GM18508 (cell line): ENCODE results near the gene OPALIN.

Experiments used
- ATAC-seq: cut with Tn5 transposase; IDR thresholded peaks from one replicate; pipeline ENCODE4 v1.9.1; 2021; ENCODE audit warnings: moderate number of reproducible peaks; ENCODE audit not compliant: insufficient read depth, unreplicated experiment

The OPALIN gene

DNA sequence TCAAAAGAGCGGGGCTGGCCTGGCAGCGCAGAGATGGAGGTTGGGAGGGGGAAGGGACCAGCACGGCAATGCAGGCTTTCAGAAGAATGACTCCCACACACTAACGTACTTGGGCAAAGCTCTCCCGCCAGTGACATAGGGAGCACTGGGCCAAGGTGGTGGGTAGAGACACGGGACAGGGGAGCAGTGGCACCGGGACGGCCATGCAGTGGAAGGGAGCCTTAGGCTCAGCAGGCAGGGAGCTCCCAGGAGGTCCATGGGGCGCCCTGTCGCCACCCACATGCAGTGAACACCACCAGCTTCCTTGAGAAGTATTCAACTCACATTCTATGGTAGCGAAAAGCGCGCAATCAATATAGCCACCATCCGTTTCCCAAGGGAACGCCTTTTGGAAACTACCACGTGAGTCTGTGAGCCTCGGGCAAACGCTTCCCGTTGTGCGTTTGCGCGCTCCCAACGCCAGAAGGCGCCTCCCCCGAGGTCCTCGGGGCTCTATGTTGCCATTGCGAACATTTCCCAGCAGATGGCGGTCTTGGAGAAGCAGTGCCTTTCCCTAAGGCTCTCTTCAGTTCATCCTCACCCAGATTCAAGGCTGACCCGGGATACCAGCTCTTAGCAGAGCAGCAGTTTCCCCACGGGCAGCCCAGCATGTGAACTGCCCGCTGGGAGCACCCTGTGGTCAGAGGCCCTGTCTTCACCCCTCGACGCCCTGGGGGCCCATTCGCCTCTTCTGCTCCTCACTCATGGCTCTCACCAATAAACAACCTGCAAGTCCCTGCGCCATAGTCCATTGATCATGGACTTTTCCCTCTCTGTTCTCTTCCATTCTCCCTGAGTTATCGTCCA lies 16.4 kb upstream of the OPALIN start:
- ATAC-seq, result no peak

DNA sequence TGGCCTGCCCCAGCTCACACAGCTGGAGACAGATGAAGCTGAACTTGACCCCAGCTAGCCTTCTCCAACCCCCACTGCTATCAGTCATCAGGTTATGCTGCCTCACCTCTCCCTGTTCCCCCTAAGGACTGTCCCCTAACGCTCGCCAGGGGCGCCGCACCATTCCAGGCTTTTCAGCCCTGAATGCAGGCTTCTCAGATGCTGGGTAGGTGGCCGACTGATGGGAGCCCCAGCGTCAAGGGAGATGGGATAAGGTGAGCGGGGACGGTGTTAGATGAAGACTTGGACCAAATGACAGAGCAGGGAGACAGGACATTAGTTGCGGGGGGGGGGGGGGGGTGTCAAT lies 15.8 kb upstream of the OPALIN start:
- no peak for ATAC-seq

DNA sequence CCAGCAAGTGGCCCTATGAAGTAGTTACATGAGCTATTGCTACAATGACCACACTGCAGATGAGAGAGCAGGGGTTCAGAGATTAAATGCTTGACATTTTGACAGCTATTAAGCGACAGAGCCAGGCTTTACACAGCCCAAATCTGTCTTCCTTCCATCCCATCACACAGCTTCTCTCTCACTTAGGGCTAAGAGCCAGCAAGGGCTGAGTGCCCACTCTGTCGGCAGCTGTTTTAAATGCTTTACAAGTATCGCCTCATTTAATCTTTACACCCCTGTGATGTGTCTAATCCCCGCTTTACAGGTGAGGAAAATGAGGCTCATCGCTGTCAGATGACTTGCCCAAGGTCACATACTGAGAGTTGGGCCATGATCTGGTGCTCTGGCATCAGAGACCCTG lies 15.2 kb upstream of the OPALIN start:
- no peak for ATAC-seq

GRCh38 chr10:96371356-96371755 lies 12.6 kb upstream of the OPALIN start:
- no peak for ATAC-seq

DNA sequence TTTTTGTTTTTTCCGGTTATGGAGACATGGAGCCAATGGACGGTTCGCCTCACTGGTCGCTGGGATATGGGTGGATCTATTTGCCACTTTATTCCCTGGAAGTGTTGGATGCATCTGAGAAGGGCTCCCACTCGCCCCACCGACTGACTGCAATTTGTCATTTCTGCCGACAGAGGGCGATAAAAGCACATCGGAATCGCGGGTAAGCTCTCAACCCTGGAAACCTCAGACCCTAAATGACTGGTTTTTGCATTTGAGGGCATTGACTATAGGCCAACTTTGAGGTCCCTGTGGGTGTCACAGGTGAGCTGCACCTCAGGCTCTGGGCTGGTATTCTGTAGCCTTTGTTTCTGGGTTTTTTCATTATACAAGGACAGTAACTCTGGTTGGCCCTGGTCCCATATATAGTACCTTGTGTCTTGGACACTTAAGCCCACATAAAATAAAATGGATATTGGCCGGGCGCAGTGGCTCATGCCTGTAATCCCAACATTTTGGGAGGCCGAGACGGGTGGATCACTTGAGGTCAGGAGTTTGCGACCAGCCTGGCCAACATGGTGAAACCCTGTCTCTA lies 11.9 kb upstream of the OPALIN start:
- no peak for ATAC-seq

GRCh38 chr10:96369890-96370583 lies 11.2 kb upstream of the OPALIN start:
- ATAC-seq, result no peak

DNA sequence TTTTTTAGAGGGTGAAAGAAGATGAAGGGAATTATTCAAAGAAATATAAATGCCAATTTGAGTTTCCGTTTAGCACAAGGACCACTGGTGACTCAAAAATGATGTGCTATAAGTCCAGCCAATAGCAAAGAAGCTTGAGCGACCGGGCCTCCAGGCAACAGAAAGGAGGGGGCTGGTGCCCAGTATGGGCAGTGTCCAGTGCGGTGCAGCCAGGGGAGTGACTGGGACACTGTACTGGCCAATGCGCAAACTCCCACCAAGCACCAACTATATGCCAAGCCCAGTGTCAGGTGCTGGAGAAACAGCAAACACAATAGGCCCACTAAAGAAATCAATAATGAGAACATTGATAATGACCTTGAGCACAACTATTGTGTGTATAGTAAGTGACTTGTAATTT lies 10.2 kb upstream of the OPALIN start:
- ATAC-seq, result no peak

DNA sequence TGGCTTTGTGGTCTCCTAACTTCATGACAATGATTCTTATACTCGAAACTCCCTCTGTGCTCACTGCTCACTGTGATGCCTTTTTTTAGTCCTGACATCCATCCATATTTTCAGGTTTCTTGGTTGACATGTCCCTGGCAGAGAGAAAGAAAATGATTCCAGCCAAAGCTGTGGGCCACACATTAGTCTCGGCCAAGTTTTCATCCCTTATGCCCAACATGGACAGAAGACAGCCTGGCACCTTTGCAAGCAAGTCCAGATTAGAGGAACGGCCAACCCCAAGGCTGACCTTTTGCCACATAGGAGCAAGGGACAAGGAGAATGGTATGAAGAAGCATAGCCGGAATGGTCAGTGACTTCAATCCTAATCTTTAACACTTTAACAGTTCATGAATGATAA lies 8.7 kb upstream of the OPALIN start:
- ATAC-seq, result no peak

DNA sequence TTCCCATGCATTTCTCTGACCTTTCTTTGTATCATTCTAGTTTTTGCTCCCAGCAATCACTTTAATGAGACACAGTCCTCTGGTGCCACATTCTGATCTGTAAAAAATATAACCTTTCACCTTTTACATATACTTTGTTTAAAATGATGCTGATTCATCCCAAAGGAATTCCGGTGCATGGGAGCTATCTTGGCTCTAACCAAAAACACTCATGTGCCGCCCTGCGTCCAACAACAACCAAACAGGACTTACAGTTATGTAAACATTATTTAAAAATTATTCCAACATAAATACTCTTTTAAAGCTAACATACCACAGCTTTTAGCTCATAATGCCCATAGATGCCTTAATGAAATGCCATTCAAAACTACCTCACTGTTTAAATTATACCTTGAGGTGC lies 7.7 kb upstream of the OPALIN start:
- no peak for ATAC-seq

DNA sequence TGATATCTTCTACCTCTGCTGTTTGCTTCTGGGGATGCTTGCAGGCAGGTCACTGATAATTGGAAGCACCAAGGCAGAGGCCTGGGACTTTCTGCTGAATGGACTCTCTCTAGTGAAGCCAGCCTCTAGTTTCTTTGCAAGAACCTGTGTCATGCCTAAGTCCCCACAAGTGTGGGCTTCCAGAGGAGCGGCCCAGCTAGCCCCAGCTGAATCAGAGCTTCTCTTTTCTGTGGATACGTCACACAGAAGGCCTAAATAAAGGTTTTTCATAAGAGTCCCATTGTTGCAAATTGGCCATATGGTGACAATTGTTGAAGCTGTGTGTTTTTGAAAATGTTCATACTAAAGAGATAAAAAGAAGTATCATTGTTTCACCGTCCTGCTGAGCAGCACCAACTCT lies 6.8 kb upstream of the OPALIN start:
- ATAC-seq, result no peak

- no peak for ATAC-seq
Observed at GRCh38 chr10:96360766-96361165, 2.0 kb upstream of the OPALIN start.

DNA sequence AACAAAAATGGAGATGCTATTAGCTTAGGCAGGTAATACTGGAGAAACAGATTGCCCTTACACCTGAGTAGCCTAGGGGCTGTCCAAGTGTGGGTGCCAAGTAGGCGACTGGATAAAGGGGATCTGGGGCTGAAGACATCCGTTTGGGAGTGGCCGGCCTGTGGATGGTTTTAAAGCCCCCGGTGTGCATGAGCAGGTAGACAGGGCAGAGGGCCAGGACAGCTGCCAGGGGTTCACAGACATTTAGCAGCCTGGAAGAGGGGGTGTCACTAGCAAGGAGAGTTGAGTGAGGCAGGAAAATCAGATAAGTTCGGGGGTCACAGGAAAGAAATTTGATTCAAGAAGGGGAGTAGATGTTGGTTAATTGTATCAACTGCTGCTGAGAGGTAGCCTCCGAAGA lies 1.5 kb upstream of the OPALIN start:
- ATAC-seq, result no peak

DNA sequence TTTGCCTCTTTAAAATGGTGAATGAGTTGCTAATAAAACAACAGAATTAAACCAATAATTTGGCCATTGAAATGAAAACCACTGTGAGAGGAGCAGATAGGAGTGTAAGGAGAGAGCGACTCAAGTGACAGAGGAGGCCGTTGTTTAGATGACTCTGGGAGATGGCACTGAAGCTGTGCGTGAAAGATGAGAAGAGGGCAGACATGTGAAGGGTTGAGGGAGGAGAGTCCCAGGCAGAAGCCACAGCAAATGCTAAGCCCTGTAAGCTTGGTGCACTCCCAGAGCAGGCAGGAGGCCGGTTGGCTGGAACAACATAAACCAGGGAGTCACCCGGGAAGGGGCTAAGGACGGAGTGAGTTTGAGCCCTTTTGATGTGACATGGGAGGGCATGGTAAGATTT lies 814 bp upstream of the OPALIN start:
- no peak for ATAC-seq

DNA sequence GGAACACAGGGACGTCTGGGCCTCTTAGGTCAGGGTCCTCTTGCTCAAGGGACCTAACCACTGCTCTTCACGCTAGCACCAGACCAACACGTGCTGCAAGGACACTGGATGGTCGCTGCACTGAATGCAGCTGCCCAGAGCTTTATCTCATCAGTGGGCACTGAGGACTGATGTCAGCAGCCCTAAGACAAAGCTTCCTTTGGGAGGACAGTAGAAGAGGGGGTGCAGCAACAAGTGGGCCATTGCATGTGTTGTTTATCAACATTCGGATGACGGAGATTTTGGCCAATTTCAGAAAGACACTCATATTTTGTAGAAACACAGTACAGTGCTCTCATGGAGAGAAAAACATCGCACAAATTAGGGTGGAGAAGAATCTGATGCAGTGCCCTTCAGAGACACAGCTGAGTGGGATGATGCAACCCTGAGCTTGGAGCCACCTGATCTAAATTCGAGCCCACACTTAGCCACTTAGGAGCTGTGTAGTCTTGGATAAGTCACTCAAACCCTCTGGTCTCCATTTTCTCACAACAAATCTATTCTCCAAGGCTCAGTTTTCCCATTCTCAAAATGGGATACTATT lies 1.7 kb downstream of the OPALIN start:
- ATAC-seq, result no peak

DNA sequence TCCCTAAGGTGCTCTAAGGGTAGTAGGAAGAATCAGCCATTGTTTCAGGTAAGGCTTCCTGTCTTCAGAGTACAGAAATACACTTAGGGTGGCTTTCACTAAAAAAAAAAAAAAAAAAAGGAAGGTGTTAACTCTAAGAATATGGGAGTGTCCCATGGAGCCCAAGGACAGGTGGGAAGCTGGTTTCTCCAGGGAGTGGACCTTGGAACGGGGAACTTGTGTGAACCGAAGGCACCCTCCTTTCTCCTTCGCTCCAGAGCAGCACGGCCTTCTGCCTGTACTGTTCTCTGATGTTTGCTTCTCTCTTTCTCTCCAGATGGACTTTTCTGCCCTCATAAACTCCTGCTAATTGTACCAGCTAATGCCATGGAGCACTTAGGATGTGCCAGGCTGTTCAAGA lies 6.2 kb downstream of the OPALIN start:
- ATAC-seq, result no peak

GRCh38 chr10:96352027-96352426 lies 6.8 kb downstream of the OPALIN start:
- no peak for ATAC-seq

DNA sequence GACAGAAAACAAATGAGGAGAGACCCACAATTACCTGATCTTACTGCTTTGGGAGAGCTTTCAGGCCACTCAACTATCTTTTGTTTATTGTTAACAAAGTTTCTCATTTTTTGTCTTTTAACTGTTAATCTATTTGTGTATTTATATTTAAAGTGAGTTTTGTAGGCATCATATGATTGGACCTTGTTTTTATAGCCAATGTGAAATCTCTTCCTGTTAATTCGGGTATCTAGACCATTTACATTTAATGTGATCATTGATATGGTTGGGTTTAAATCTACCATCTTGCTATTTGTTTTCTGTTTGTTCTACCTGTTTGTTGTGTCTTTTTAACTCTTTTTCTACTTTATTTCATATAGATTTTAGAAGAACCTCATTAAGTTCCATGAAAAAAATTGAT lies 12.5 kb downstream of the OPALIN start:
- ATAC-seq, result no peak

- no peak for ATAC-seq
Observed at GRCh38 chr10:96345222-96345621, 13.6 kb downstream of the OPALIN start.

DNA sequence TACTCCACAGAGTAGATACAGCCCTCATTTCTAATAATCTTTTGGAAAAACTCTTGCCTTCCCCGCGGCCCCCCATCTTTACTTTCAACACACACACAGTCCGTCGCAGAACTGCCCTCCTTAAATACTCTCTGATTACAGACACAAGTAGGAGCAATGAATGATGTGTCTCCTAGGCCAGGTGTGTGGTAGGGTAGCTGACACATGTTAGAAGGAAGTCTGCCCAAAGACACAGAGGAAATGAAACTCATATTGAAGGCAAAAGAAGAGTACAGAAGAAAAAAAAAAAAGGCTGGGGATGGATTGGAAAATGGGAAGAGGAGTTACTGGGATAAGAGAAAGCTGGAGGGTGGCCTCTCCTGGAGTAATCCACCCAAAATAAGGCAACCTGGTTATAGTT lies 14.6 kb downstream of the OPALIN start:
- no peak for ATAC-seq

GRCh38 chr10:96342402-96342801 lies 16.4 kb downstream of the OPALIN start:
- ATAC-seq, result no peak
